A549 (cell line): Measurements from ENCODE around the gene ATRAID. TPM values are rescaled to one million over a fixed set of nuclear protein-coding genes. Genes with fewer than 3 reads are reported as not detected.

Source experiments
- ATAC-seq, 2 experiments: fragments of 200-7000 bp in 1 of 2; fragments of >200 bp in 1 of 2; cut with Nextera tagmentation in 1 of 2; cut with Tn5 transposase in 1 of 2; 3 replicates each; pipeline versions ENCODE4 v1.8.0 to v1.9.1; 2018 to 2020; ENCODE audit warnings: mild to moderate bottlenecking in 1 of 2, moderate library complexity in 1 of 2
- CTCF ChIA-PET: fragments of 300-600 bp; sonication (Branson Sonifier 250); formaldehyde crosslinking; extraction: SDS; loops from one replicate; lab custom pipeline; 2021; ENCODE audit warnings: antibody characterized with exemption, inconsistent platforms; lab: Yijun Ruan, JAX
- POLR2A ChIA-PET: fragments of 350-600 bp; formaldehyde crosslinking; extraction: SDS; loops from one replicate; lab custom pipeline; 2021; ENCODE audit warnings: antibody characterized with exemption, inconsistent platforms; lab: Yijun Ruan, JAX
- DNase-seq, 2 experiments: peaks; one replicate each; pipeline versions ENCODE4 v3.0.0 to v3.0.0-alpha.2; 2011 to 2016; ENCODE audit warnings: low read depth in 1 of 2, low spot score in 1 of 2
- FAIRE-seq: peaks from 2 replicates; lab custom pipeline; 2011; peaks lifted over from hg19 to GRCh38; lab: Jason Lieb, UNC
- H3K27ac ChIP-seq, 2 experiments: fragments of >200 bp; sonication (Bioruptor Twin); formaldehyde crosslinking; 3 replicates each; pipeline ENCODE4 v1.5.1; 2016 to 2017
- H3K4me1 ChIP-seq: fragments of >200 bp; sonication (Bioruptor Twin); formaldehyde crosslinking; 3 replicates; pipeline ENCODE4 v1.6.1; 2016
- H3K4me2 ChIP-seq: fragments of >200 bp; sonication (Bioruptor Twin); formaldehyde crosslinking; 3 replicates; pipeline ENCODE4 v1.6.1; 2016
- H3K4me3 ChIP-seq: fragments of >200 bp; sonication (Bioruptor Twin); formaldehyde crosslinking; 3 replicates; pipeline ENCODE4 v1.5.1; 2016
- H3K9me3 ChIP-seq: fragments of >200 bp; sonication (Bioruptor Twin); formaldehyde crosslinking; 3 replicates; pipeline ENCODE4 v1.6.1; 2016
- JUN ChIP-seq, 2 experiments: fragments of >200 bp; sonication (Bioruptor Twin); formaldehyde crosslinking; IDR thresholded peaks; 2 replicates in 1 of 2; 3 replicates in 1 of 2; pipeline ENCODE4 v1.6.1; 2016 to 2017
- ZFP36 ChIP-seq: fragments of 450-650 bp; IDR thresholded peaks from 2 replicates; pipeline ENCODE4 v1.6.1; 2014; ENCODE audit warnings: borderline replicate concordance; ENCODE audit not compliant: partially characterized antibody
- polyA plus RNA-seq, 4 experiments: library from polyadenylated mRNA; depleted of rRNA in 3 of 4; stranded (reverse); fragments of >200 nt; fragmentation: RNase III in 1 of 4; extraction: RNeasy Plus Mini Kit Qiagen cat#74134 plus additional on column Dnase treatment in 1 of 4; gene quantifications; 2 replicates in 3 of 4; 3 replicates in 1 of 4; pipeline ENCODE4 v1.2.3, GENCODE V29; 2011 to 2017

Gene ATRAID
- polyA plus RNA-seq, 2 of the 4 experiments (the other 2 are of a cell fraction), result 176 to 346 TPM

GRCh38 chr2:27265536-27265870 lies 53.7 kb downstream of the ATRAID start:
- DNase-seq (no peak), ATAC-seq (no peak), FAIRE-seq (no peak)
- no peaks in the 10 kb centered on the region for H3K9me3 ChIP-seq
- ChIA-PET POLR2A (interaction anchor here (0.6 to 1.7 kb wide), 2 partner anchors 14 to 139 kb away, joined by 3 to 4 read pairs; no protein-coding TSS in a partner anchor), CTCF (interaction anchor here (0.7 to 14.1 kb wide), 42 partner anchors 8 to 381 kb away, joined by 3 to 302 read pairs (median 4); partner anchors contain the start of genes CAD, CGREF1, DNAJC5G and OST4)
- H3K4me3 ChIP-seq, result no peak overlapping the region
- no peak overlapping the region; the same call in 2 of the 3 replicates for H3K4me2 ChIP-seq
- peak; percentile 26 for TF ChIP-seq ZFP36
- no peak for TF ChIP-seq JUN (IDR thresholded peaks at IDR 0.05)
- peaks cover 21% of the 10 kb centered on the region for H3K4me1 ChIP-seq
- no peak overlapping the region for H3K27ac ChIP-seq

Other genes with a start within 250 kb of the ATRAID start
- gene MAPRE3, start 241.4 kb upstream of the ATRAID start, polyA plus RNA-seq (2011; rRNA removed), result 12.0 and 12.1 TPM in 2 replicates
- gene MAPRE3, start 241.4 kb upstream of the ATRAID start, polyA plus RNA-seq (2017; fragmentation: RNase III; extraction: RNeasy Plus Mini Kit Qiagen cat#74134 plus additional on column Dnase treatment), result 19.3 to 21.8 TPM (median 21.5 TPM) in 3 replicates
- gene TMEM214, start 179.1 kb upstream of the ATRAID start, polyA plus RNA-seq (2011; rRNA removed), result 74.9 and 106 TPM in 2 replicates
- 48.1 to 57.0 TPM (median 54.3 TPM) in 3 replicates for gene TMEM214, start 179.1 kb upstream of the ATRAID start, polyA plus RNA-seq (2017; fragmentation: RNase III; extraction: RNeasy Plus Mini Kit Qiagen cat#74134 plus additional on column Dnase treatment)
- 48.3 and 52.7 TPM in 2 replicates for gene AGBL5, start 160.4 kb upstream of the ATRAID start, polyA plus RNA-seq (2011; rRNA removed)
- 25.5 to 28.3 TPM (median 26.1 TPM) in 3 replicates for gene AGBL5, start 160.4 kb upstream of the ATRAID start, polyA plus RNA-seq (2017; fragmentation: RNase III; extraction: RNeasy Plus Mini Kit Qiagen cat#74134 plus additional on column Dnase treatment)
- gene OST4, start 140.4 kb upstream of the ATRAID start, polyA plus RNA-seq (2011; rRNA removed), result 392 and 408 TPM in 2 replicates
- 809 to 921 TPM (median 880 TPM) in 3 replicates for gene OST4, start 140.4 kb upstream of the ATRAID start, polyA plus RNA-seq (2017; fragmentation: RNase III; extraction: RNeasy Plus Mini Kit Qiagen cat#74134 plus additional on column Dnase treatment)
- 0.13 TPM in 2 replicates for gene EMILIN1, start 133.4 kb upstream of the ATRAID start, polyA plus RNA-seq (2011; rRNA removed)
- 0.46 to 0.51 TPM (median 0.49 TPM) in 3 replicates for gene EMILIN1, start 133.4 kb upstream of the ATRAID start, polyA plus RNA-seq (2017; fragmentation: RNase III; extraction: RNeasy Plus Mini Kit Qiagen cat#74134 plus additional on column Dnase treatment)
- gene KHK, start 125.3 kb upstream of the ATRAID start, polyA plus RNA-seq (2011; rRNA removed), result 4.2 and 4.4 TPM in 2 replicates
- gene KHK, start 125.3 kb upstream of the ATRAID start, polyA plus RNA-seq (2017; fragmentation: RNase III; extraction: RNeasy Plus Mini Kit Qiagen cat#74134 plus additional on column Dnase treatment), result 7.6 to 8.5 TPM (median 8.3 TPM) in 3 replicates
- 5.8 and 6.6 TPM in 2 replicates for gene CGREF1, start 92.9 kb upstream of the ATRAID start, polyA plus RNA-seq (2011; rRNA removed)
- 4.5 to 5.4 TPM (median 5.1 TPM) in 3 replicates for gene CGREF1, start 92.9 kb upstream of the ATRAID start, polyA plus RNA-seq (2017; fragmentation: RNase III; extraction: RNeasy Plus Mini Kit Qiagen cat#74134 plus additional on column Dnase treatment)
- gene ABHD1, start 88.2 kb upstream of the ATRAID start, polyA plus RNA-seq (2011; rRNA removed), result 1.9 and 2.4 TPM in 2 replicates
- 0.96 to 1.0 TPM (median 1.0 TPM) in 3 replicates for gene ABHD1, start 88.2 kb upstream of the ATRAID start, polyA plus RNA-seq (2017; fragmentation: RNase III; extraction: RNeasy Plus Mini Kit Qiagen cat#74134 plus additional on column Dnase treatment)
- 79.9 and 139 TPM in 2 replicates for gene PREB, start 77.4 kb upstream of the ATRAID start, polyA plus RNA-seq (2011; rRNA removed)
- 52.3 to 58.2 TPM (median 54.6 TPM) in 3 replicates for gene PREB, start 77.4 kb upstream of the ATRAID start, polyA plus RNA-seq (2017; fragmentation: RNase III; extraction: RNeasy Plus Mini Kit Qiagen cat#74134 plus additional on column Dnase treatment)
- gene PRR30, start 72.6 kb upstream of the ATRAID start, polyA plus RNA-seq (2011; rRNA removed), result not detected in 2 replicates
- gene PRR30, start 72.6 kb upstream of the ATRAID start, polyA plus RNA-seq (2017; fragmentation: RNase III; extraction: RNeasy Plus Mini Kit Qiagen cat#74134 plus additional on column Dnase treatment), result not detected in 3 replicates
- gene TCF23, start 63.0 kb upstream of the ATRAID start, polyA plus RNA-seq (2011; rRNA removed), result not detected in 2 replicates
- not detected in 3 replicates for gene TCF23, start 63.0 kb upstream of the ATRAID start, polyA plus RNA-seq (2017; fragmentation: RNase III; extraction: RNeasy Plus Mini Kit Qiagen cat#74134 plus additional on column Dnase treatment)
- 86.7 and 104 TPM in 2 replicates for gene SLC5A6, start 227 bp downstream of the ATRAID start, polyA plus RNA-seq (2011; rRNA removed)
- 77.2 to 86.6 TPM (median 82.7 TPM) in 3 replicates for gene SLC5A6, start 227 bp downstream of the ATRAID start, polyA plus RNA-seq (2017; fragmentation: RNase III; extraction: RNeasy Plus Mini Kit Qiagen cat#74134 plus additional on column Dnase treatment)
- gene CAD, start 5.3 kb downstream of the ATRAID start, polyA plus RNA-seq (2011; rRNA removed), result 50.5 and 61.8 TPM in 2 replicates
- gene CAD, start 5.3 kb downstream of the ATRAID start, polyA plus RNA-seq (2017; fragmentation: RNase III; extraction: RNeasy Plus Mini Kit Qiagen cat#74134 plus additional on column Dnase treatment), result 69.3 to 71.2 TPM (median 70.2 TPM) in 3 replicates
- gene SLC30A3, start 51.0 kb downstream of the ATRAID start, polyA plus RNA-seq (2011; rRNA removed), result 0.90 and 0.97 TPM in 2 replicates
- gene SLC30A3, start 51.0 kb downstream of the ATRAID start, polyA plus RNA-seq (2017; fragmentation: RNase III; extraction: RNeasy Plus Mini Kit Qiagen cat#74134 plus additional on column Dnase treatment), result 1.6 to 1.9 TPM (median 1.7 TPM) in 3 replicates
- gene DNAJC5G, start 63.4 kb downstream of the ATRAID start, polyA plus RNA-seq (2011; rRNA removed), result 0.12 TPM in 1 of 2 replicates, not detected in the other
- not detected in 3 replicates for gene DNAJC5G, start 63.4 kb downstream of the ATRAID start, polyA plus RNA-seq (2017; fragmentation: RNase III; extraction: RNeasy Plus Mini Kit Qiagen cat#74134 plus additional on column Dnase treatment)
- gene TRIM54, start 70.4 kb downstream of the ATRAID start, polyA plus RNA-seq (2011; rRNA removed), result 0.05 and 0.14 TPM in 2 replicates
- 0.07 to 0.13 TPM (median 0.11 TPM) in 3 replicates for gene TRIM54, start 70.4 kb downstream of the ATRAID start, polyA plus RNA-seq (2017; fragmentation: RNase III; extraction: RNeasy Plus Mini Kit Qiagen cat#74134 plus additional on column Dnase treatment)
- gene UCN, start 96.4 kb downstream of the ATRAID start, polyA plus RNA-seq (2011; rRNA removed), result 1.0 TPM in 2 replicates
- gene UCN, start 96.4 kb downstream of the ATRAID start, polyA plus RNA-seq (2017; fragmentation: RNase III; extraction: RNeasy Plus Mini Kit Qiagen cat#74134 plus additional on column Dnase treatment), result 0.76 to 1.3 TPM (median 1.0 TPM) in 3 replicates
- 130 and 157 TPM in 2 replicates for gene MPV17, start 111.1 kb downstream of the ATRAID start, polyA plus RNA-seq (2011; rRNA removed)
- gene MPV17, start 111.1 kb downstream of the ATRAID start, polyA plus RNA-seq (2017; fragmentation: RNase III; extraction: RNeasy Plus Mini Kit Qiagen cat#74134 plus additional on column Dnase treatment), result 61.4 to 70.5 TPM (median 67.7 TPM) in 3 replicates
- gene GTF3C2, start 144.7 kb downstream of the ATRAID start, polyA plus RNA-seq (2011; rRNA removed), result 101 and 130 TPM in 2 replicates
- gene GTF3C2, start 144.7 kb downstream of the ATRAID start, polyA plus RNA-seq (2017; fragmentation: RNase III; extraction: RNeasy Plus Mini Kit Qiagen cat#74134 plus additional on column Dnase treatment), result 69.2 to 78.2 TPM (median 75.4 TPM) in 3 replicates
- 62.8 and 90.3 TPM in 2 replicates for gene EIF2B4, start 158.3 kb downstream of the ATRAID start, polyA plus RNA-seq (2011; rRNA removed)
- 73.5 to 75.8 TPM (median 74.5 TPM) in 3 replicates for gene EIF2B4, start 158.3 kb downstream of the ATRAID start, polyA plus RNA-seq (2017; fragmentation: RNase III; extraction: RNeasy Plus Mini Kit Qiagen cat#74134 plus additional on column Dnase treatment)
- 141 and 158 TPM in 2 replicates for gene SNX17, start 158.6 kb downstream of the ATRAID start, polyA plus RNA-seq (2011; rRNA removed)
- gene SNX17, start 158.6 kb downstream of the ATRAID start, polyA plus RNA-seq (2017; fragmentation: RNase III; extraction: RNeasy Plus Mini Kit Qiagen cat#74134 plus additional on column Dnase treatment), result 150 to 166 TPM (median 154 TPM) in 3 replicates
- 9.9 and 10.8 TPM in 2 replicates for gene ZNF513, start 168.7 kb downstream of the ATRAID start, polyA plus RNA-seq (2011; rRNA removed)
- gene ZNF513, start 168.7 kb downstream of the ATRAID start, polyA plus RNA-seq (2017; fragmentation: RNase III; extraction: RNeasy Plus Mini Kit Qiagen cat#74134 plus additional on column Dnase treatment), result 13.1 to 22.7 TPM (median 22.1 TPM) in 3 replicates
- 123 and 129 TPM in 2 replicates for gene PPM1G, start 197.6 kb downstream of the ATRAID start, polyA plus RNA-seq (2011; rRNA removed)
- gene PPM1G, start 197.6 kb downstream of the ATRAID start, polyA plus RNA-seq (2017; fragmentation: RNase III; extraction: RNeasy Plus Mini Kit Qiagen cat#74134 plus additional on column Dnase treatment), result 222 to 230 TPM (median 230 TPM) in 3 replicates
- gene NRBP1, start 216.6 kb downstream of the ATRAID start, polyA plus RNA-seq (2011; rRNA removed), result 229 and 231 TPM in 2 replicates
- gene NRBP1, start 216.6 kb downstream of the ATRAID start, polyA plus RNA-seq (2017; fragmentation: RNase III; extraction: RNeasy Plus Mini Kit Qiagen cat#74134 plus additional on column Dnase treatment), result 126 to 140 TPM (median 138 TPM) in 3 replicates
- gene KRTCAP3, start 230.3 kb downstream of the ATRAID start, polyA plus RNA-seq (2011; rRNA removed), result 1.2 and 1.3 TPM in 2 replicates
- gene KRTCAP3, start 230.3 kb downstream of the ATRAID start, polyA plus RNA-seq (2017; fragmentation: RNase III; extraction: RNeasy Plus Mini Kit Qiagen cat#74134 plus additional on column Dnase treatment), result 0.68 to 0.92 TPM (median 0.79 TPM) in 3 replicates